GM10847 (cell line): ENCODE results near the gene PLCB3.

Experiments used
- POLR2A ChIP-seq: IDR thresholded peaks from 2 replicates; pipeline ENCODE4 v1.6.1; 2011; ENCODE audit not compliant: insufficient read length; ENCODE audit errors: extremely low read depth

Gene PLCB3

GRCh38 chr11:64260147-64260708 lies 8.9 kb downstream of the PLCB3 start:
- no peak for TF ChIP-seq POLR2A

- no peak for TF ChIP-seq POLR2A
Measured at GRCh38 chr11:64261556-64262080, 10.3 kb downstream of the PLCB3 start.

- TF ChIP-seq POLR2A = no peak
Measured at GRCh38 chr11:64262271-64263002, 11.1 kb downstream of the PLCB3 start.

GRCh38 chr11:64263021-64263946 lies 12.0 kb downstream of the PLCB3 start:
- TF ChIP-seq POLR2A = no peak

- no peak for TF ChIP-seq POLR2A
Measured at GRCh38 chr11:64263947-64264317, 12.6 kb downstream of the PLCB3 start.

GRCh38 chr11:64264371-64264852 lies 13.1 kb downstream of the PLCB3 start:
- TF ChIP-seq POLR2A = no peak

GRCh38 chr11:64265176-64266160 lies 14.1 kb downstream of the PLCB3 start:
- no peak for TF ChIP-seq POLR2A

- TF ChIP-seq POLR2A = no peak
Measured at GRCh38 chr11:64266339-64266738, 15.0 kb downstream of the PLCB3 start.

- TF ChIP-seq POLR2A = no peak
Measured at GRCh38 chr11:64267207-64267945, 16.0 kb downstream of the PLCB3 start.

- TF ChIP-seq POLR2A = no peak
Measured at GRCh38 chr11:64268025-64268892, 16.9 kb downstream of the PLCB3 start.

- TF ChIP-seq POLR2A = no peak
Measured at GRCh38 chr11:64268893-64269539, 17.7 kb downstream of the PLCB3 start.

GRCh38 chr11:64269540-64270220 lies 18.4 kb downstream of the PLCB3 start:
- TF ChIP-seq POLR2A = peak; percentile 83
